ENCODE data around the gene MYO1E.

MYO1E gene

DNA sequence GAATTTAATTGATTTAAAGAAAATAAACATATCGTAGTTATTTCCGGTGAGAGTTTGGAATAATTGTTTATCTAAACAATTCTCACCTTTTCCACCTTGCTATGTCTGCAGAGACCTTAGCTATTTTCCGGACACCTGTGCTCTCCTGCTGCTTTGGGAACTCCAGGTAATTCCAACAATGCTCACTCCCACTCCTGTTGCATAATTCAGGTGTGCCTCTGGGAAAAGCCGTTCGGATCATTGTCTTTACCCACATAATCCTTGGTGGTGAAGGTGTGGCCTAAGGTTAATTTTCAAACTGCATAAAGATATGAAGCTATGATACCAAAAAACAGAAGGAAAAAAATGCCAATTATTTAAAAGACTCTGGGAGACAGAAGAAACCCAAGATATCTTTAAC lies 106.6 kb downstream of the MYO1E start:
- DNase-seq (ENCODE audit: low read depth in 2 of 2): no peak

- no peak for DNase-seq (ENCODE audit: low read depth in 2 of 2)
These were observed 110.4 kb downstream of the MYO1E start for GRCh38 chr15:59262316-59262715.

DNA sequence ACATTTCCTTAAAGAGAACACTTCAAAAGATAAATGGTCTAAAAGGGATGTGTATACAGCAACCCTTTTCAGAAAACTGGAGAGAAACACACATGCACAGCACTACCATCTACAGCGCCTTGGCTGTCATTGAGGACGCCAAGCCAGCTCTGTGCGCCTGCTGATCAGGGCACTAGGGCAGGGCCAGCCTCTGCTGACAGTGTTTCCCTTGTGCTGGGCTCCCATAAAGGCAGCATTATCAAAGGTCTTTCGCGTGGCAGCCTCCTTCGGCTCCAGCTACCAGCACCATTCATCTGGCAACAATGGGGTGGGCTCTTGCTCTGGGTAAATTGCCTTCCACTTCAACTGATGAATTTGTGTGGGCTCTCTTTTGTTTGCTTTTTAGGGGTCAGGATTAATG lies 112.6 kb downstream of the MYO1E start:
- DNase-seq (ENCODE audit: low read depth in 2 of 2): no peak

- no peak for DNase-seq (ENCODE audit: low read depth in 2 of 2)
These were observed 113.3 kb downstream of the MYO1E start for GRCh38 chr15:59259137-59259943.

DNA sequence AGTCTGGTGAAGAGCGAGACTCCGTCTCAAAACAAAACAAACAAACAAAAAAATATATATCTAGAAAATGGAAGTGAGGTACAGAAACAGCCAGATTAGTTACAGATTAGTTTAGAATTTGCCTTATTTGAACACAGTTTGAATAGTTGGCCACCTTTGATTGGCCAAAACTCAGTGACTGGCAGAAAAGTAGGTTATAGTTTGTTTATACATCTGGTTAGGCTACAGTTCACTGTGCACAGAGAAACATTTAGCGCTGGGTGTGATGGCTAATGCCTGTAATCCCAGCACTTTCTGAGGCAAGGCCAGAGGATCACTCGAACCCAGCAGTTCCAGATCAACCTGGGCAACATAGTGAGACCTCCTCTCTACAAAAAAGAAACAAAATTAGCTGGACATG lies 114.4 kb downstream of the MYO1E start:
- DNase-seq (ENCODE audit: low read depth in 2 of 2): no peak

- no peak for DNase-seq (ENCODE audit: low read depth in 2 of 2)
These were observed 115.5 kb downstream of the MYO1E start for GRCh38 chr15:59257140-59257539.

DNA sequence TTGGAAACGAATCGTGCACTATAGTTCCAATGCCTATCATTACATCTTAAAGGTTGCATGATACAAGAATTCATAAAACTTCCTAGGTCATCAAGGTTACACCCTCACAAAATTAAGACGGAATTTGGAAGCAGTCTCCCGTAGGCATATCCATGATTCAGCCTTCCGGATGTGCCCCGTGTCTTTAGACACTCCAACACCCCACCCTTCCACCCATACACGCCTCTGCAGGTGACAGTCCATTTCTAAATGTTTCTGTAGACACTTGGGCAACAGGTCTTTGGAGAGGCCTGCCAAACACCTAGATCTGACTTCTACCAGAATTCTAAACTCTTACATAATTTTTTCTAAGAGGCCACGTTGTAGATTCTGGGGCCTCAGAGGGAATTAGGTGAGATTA lies 116.2 kb downstream of the MYO1E start:
- DNase-seq (ENCODE audit: low read depth in 2 of 2): no peak

- peak in 1 of 2 donors; percentile 20 for DNase-seq (ENCODE audit: low read depth in 2 of 2)
These were observed 116.9 kb downstream of the MYO1E start for GRCh38 chr15:59255680-59256336.

- no peak for DNase-seq (ENCODE audit: low read depth in 2 of 2)
These were observed 120.5 kb downstream of the MYO1E start for GRCh38 chr15:59252137-59252536.

GRCh38 chr15:59251001-59251845 lies 121.4 kb downstream of the MYO1E start:
- DNase-seq (ENCODE audit: low read depth in 2 of 2): no peak

GRCh38 chr15:59250249-59250648 lies 122.4 kb downstream of the MYO1E start:
- DNase-seq (ENCODE audit: low read depth in 2 of 2): no peak

DNA sequence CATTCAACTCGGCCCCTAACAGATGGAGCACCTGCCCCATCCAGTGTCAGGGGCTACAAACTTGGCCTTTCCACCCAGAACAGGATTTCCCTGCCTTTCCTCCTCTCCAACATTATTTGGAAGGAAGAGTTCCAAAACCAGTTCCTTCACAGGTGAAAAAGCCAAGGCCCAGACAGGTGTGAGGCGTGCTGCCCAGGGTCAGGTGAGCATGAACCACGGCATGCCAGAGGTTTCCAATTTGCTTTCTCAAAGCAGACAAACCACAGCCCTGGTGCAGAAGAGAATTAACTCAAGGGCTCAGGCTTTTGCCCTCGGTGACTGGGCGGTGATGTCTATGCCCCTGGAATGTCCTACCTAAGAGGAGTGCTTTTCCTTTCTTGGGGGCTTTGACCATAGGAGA lies 122.9 kb downstream of the MYO1E start:
- no peak for DNase-seq (ENCODE audit: low read depth in 2 of 2)

DNA sequence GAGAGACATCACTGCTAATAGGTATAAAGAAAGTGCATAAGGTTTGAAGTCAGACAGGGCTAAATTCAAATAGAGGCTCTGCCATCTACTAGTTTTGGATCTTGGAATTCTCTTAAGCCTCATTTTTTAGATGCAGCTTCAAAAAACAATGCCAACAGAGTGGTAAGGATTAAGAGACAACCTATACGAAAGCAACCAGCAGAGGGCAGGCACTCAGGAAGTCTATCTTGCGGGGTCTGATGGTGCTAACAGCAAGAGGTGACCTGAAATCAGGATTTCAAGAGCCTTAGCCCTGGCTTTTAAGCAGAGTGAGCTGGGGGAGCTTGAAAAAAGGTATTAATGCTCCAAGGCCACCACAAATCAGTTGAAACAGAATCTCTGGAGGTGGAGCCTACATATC lies 125.3 kb downstream of the MYO1E start:
- peak; percentile 4 to 22 for DNase-seq (ENCODE audit: low read depth in 2 of 2)

- DNase-seq (ENCODE audit: low read depth in 2 of 2): no peak
These were observed 127.1 kb downstream of the MYO1E start for GRCh38 chr15:59245559-59245958.

- no peak for DNase-seq (ENCODE audit: low read depth in 2 of 2)
These were observed 128.3 kb downstream of the MYO1E start for GRCh38 chr15:59244337-59244736.

GRCh38 chr15:59243622-59244021 lies 129.0 kb downstream of the MYO1E start:
- no peak for DNase-seq (ENCODE audit: low read depth in 2 of 2)

DNA sequence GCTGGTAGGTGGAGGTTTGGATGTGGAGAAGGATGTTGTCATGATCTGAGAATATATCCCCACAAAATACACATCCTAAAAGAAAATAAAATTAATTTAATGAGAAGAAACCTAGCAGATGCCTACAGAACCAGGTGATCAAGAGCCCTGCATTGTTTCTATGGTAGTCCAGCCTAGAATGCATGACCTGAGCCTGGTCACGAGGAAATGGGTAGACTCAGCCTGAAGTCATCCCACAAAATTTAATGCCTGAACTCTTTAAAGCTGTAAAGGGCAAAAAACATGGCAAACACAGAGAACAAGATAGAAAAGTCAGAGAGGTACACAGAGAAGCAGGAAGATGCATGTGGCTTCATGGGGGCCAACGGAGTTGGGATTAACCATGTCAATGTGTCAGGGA lies 130.0 kb downstream of the MYO1E start:
- no peak for DNase-seq (ENCODE audit: low read depth in 2 of 2)

DNA sequence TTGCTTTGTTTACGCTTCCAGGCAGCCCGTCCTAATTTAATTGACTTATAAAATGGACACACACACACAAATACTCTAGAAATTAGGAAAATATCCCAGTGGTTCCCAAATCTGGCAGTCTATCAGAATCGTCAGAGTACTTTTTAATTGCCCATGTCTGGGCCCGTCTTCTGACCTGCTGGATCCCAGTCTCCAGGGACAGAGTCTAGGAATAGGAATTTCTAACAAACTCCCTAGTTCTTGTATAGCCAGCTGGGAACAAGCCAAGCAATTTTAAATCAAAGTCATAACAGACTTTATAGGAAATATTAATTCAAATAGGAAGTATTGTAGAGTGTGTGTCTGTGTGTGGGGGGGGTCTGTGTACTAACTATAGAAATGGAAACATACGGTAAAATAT lies 132.6 kb downstream of the MYO1E start:
- no peak for DNase-seq (ENCODE audit: low read depth in 2 of 2)

- DNase-seq (ENCODE audit: low read depth in 2 of 2): no peak
These were observed 134.7 kb downstream of the MYO1E start for GRCh38 chr15:59237924-59238331.

DNA sequence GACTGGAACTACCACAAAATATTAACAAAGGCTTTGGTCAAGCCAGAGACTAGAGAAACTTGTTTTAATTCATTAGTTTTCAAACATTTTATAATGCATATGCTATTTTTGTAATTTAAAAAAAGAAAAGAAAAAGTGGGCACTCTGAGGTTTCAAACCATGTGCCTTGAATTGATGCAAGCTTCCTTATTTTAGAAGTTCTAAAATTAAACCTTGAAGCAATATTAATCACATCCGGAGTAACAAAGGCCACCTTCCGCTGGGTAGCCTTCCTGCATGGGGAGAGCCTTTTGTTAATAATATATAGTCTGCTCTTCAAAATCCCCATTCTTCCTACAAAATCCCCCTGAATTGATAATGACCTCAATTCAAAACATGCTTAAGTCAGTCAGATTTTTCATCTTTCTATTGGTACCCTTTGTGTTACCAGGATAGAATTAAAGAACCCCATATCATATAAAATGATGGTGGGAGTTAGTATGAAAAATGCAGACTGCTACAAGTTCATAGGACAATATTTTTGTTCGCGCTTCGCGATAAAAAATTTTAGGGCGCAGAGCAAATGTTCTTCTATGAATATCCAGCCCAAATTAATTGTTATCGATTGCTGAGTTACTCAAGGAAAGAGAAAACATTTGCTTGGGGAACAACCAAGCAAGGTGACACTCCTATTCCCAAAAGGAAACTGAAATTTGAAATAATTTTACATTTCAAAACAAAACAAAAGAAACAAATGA lies 135.4 kb downstream of the MYO1E start:
- no peak for DNase-seq (ENCODE audit: low read depth in 2 of 2)

DNA sequence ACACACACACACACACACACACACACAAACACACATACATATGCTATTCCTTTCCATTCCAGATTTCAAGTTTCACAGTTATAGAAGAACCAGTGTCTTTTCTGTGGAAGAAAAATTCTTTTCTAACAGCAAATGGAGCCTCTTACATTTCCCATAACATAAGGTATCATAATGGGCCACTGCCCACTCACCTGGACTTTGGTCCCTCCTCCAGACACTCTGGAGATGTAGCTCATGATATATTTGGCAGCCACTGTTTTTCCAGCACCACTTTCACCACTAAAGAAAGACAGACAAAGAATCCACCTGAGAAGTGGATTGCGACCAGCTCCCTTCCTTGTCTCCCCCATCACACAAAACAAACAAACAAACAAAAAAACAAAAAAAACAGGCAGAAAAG lies 136.3 kb downstream of the MYO1E start:
- no peak for DNase-seq (ENCODE audit: low read depth in 2 of 2)

DNA sequence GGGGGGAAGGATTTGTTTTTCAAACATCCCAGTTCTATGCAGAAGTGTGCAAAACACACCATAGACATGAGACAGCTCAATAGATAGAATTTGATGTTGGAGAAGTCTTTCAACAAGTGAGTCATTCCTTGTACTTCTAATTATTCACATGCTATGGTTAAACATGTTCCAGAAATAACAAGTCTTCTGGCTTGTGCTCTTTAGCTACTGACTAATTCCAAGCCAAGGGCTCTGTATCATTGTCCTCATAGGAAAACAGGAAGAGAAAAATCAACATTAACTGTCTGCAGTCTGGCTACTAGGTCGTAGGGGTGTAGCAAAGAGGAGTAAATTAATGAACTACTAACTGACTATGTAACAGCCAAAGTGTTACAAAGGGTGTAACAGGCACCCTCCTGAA lies 140.2 kb downstream of the MYO1E start:
- no peak for DNase-seq (ENCODE audit: low read depth in 2 of 2)
